T-helper 2 cell (primary cell): ENCODE results near the gene KLK12.

ENCODE experiments used
- DNase-seq, 5 experiments: peaks; one replicate each; pipeline versions ENCODE4 v3.0.0 to v3.0.0-alpha.2; 2012 to 2022
- total RNA-seq, 2 donors: gene quantifications; one replicate each; lab custom pipeline; 2026; lab: John Stamatoyannopoulos, UW

KLK12 gene
- total RNA-seq: 0 reads per million in 2 donors

- DNase-seq: no peak
Measured at GRCh38 chr19:51034704-51035103, at the start of gene KLK12. Gene KLK12, minus strand, starts transcription at chr19:51035002. Its CDS starts 381 bp downstream, at chr19:51034621.

GRCh38 chr19:51084505-51084904 is 49.7 kb upstream of the KLK12 start:
- DNase-seq: no peak

DNA sequence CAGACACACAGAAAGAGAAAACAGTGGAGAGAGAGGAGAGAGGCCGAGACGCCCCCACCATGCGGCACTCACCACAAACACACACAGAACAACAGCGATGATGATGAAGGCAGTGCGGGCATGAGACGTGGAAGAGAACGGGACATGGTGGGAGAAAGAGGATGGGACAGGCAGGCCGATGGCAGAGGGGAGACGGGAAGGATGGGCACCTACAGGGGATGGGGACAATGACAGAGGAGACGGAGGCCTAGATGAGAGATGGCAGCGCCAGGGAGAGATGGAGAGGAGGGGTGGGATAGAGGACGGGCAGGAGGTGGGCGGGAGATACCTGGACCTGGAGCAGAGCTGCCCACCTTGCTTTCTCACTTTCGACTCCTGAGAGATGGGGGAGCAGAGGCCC is 49.0 kb upstream of the KLK12 start:
- DNase-seq: no peak

DNA sequence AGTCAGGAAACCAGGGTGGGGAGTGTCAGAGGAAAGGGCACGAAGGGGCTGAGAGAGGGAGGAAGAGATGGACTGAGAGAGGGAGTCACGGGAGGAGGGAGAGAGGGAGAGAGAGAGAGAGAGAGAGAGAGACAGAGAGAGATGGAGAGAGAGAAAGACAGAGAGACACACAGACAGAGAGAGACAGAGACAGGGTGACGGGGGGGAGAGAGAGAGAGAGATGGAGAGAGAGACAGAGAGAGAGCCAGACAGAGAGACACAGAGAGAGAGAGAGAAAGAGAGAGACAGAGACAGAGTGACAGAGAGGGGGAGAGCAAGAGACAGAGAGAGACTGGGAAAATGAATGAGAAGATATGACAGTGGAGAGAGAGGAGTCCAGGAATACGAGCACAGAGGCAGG is 48.4 kb upstream of the KLK12 start:
- no peak for DNase-seq

GRCh38 chr19:51082611-51083010 is 47.8 kb upstream of the KLK12 start, which contains the start of gene KLK14:
Gene KLK14, minus strand, starts transcription at chr19:51082887. Its CDS starts 273 bp downstream, at chr19:51082614.
- no peak for DNase-seq

GRCh38 chr19:51081476-51081875 is 46.7 kb upstream of the KLK12 start:
- no peak for DNase-seq

- DNase-seq: no peak
Measured at GRCh38 chr19:51079481-51080110, 44.8 kb upstream of the KLK12 start.

DNA sequence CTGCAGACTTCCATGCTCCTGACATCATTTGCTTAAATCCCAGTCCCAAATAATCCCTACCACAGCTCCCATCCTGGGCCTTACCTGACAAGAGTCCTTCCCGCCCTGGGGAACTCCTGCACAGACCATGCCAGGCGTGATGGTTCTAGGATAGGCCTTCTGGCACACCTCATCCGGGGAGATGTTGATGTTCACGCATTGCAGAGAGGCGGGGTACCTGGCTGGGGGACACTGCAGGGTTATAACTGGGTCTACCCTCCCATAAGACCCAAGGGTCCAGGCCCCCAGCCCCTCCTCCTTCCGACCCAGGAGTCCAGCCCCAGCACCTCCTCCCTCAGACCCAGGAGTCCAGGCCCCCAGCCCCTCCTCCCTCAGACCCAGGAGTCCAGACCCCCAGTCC is 43.9 kb upstream of the KLK12 start:
- DNase-seq: no peak

GRCh38 chr19:51078104-51078503 is 43.3 kb upstream of the KLK12 start:
- DNase-seq: no peak

DNA sequence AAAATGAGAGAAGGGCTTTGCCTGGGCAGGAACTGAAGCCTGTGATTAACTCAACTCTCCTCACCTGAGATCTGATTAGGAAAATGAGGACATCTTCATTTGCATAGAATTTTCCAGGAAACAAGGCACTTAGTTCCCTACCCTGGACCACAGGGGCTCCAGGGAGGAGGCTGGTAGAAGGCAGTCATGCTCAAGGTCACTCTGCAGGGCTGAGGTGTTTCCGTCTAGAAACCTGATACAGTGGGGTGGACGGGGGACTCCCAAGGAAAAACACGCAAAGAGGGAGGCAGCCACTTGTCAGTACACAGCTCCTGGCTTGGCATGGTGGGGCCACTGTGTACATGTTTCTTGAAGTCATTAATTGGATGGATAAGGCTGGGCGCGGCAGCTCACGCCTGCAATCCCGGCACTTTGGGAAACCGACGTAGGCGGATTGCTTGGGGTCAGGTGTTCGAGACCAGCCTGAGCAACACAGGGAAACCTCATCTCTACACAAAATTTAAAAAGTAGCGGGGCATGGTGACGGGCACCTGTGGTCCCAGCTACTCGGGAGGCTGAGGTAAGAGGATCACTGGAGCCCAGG is 41.9 kb upstream of the KLK12 start:
- DNase-seq: no peak

GRCh38 chr19:51075998-51076397 is 41.2 kb upstream of the KLK12 start:
- DNase-seq: no peak

DNA sequence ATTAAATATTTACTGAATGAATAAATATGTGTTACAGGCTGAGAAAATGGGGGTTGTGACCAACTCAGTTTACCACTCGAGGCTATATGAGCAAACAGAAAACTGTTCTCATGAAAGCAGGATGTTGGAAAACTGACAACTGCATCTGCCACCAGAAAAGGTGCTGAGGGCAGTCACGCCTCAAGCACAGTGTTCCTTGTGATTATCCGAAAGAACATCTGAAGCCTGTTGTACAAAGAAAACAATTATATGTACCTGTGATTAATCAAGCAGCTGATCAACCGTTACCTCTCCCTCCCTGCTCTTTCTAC is 36.2 kb upstream of the KLK12 start:
- DNase-seq: no peak

- DNase-seq: no peak
Measured at GRCh38 chr19:51070334-51071094, 35.7 kb upstream of the KLK12 start.

- no peak for DNase-seq
Measured at GRCh38 chr19:51066393-51067186, 31.8 kb upstream of the KLK12 start.

GRCh38 chr19:51065221-51065960 is 30.6 kb upstream of the KLK12 start:
- no peak for DNase-seq

- DNase-seq: no peak
Measured at GRCh38 chr19:51064534-51065220, 29.9 kb upstream of the KLK12 start, which contains the start of gene KLK13. Gene KLK13, minus strand, starts transcription at chr19:51065092. Its CDS starts 25 bp downstream, at chr19:51065067.

- DNase-seq: no peak
Measured at GRCh38 chr19:51063664-51064063, 28.9 kb upstream of the KLK12 start.

DNA sequence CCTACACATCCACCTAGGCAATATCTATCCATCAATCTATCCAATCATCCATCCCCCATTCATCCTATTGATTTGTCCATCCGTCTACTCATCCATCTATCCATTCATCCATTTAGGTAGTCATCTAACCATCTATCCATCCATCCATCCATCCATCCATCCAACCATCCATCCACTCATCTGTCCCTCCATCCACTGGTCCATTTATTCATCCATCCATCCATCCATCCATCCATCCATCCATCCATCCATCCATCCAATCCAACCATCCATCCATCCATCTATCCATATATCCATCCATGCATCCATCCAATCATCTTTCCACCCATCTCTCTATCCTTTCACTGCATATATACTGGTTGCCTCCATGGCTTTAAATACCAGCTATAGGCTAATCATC is 26.2 kb upstream of the KLK12 start:
- no peak for DNase-seq

GRCh38 chr19:51060336-51060735 is 25.5 kb upstream of the KLK12 start:
- DNase-seq: no peak

GRCh38 chr19:51059715-51060114 is 24.9 kb upstream of the KLK12 start:
- DNase-seq: no peak

- DNase-seq: no peak
Measured at GRCh38 chr19:51055866-51056265, 21.1 kb upstream of the KLK12 start.

DNA sequence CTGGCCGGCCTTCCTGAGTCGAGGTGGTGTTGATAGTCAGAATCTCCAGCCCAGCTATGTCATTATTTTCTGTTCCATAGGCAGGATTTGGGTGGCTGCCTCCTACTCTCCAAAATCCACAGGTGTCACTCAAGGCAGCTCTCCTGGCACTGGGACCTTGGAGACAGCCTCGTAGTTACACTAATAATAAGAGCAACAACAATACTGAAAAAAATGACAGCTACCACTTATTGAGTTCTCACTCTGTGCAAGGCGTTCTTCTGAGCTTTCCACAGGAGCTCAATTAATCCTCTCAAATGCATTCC is 12.2 kb upstream of the KLK12 start:
- DNase-seq: no peak
